Activated naive CD4-positive, alpha-beta T cell treated with Interleukin-2 at 50 U/mL for 16 hours (primary cell): ENCODE results near the gene IGFBP6.

Source experiments
- DNase-seq: peaks from one replicate; pipeline ENCODE4 v3.0.0-alpha.2; 2020

IGFBP6 gene

DNA sequence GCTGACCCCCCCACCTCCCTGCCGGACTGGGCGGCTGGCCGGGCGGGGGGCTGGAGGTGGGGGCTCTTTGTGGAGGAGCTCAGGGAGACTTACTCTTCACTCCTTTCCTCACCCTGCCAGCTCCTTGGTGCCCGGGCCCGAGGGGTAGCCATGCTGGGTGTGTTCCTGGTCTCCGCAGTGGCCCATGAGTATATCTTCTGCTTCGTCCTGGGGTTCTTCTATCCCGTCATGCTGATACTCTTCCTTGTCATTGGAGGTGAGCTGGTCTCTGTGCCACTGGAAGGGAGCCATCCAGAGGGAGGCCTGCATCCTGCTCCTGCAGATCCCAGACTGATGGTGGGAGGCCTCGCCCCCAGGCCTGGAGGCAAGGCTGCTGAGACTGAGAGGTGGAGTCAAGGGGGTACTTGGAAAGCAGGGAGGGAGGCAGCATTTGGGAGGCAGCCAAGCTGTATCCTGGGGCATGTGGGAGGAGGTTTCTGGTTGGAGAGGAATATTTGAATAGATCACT lies 25.5 kb downstream of the IGFBP6 start:
- DNase-seq: no peak

DNA sequence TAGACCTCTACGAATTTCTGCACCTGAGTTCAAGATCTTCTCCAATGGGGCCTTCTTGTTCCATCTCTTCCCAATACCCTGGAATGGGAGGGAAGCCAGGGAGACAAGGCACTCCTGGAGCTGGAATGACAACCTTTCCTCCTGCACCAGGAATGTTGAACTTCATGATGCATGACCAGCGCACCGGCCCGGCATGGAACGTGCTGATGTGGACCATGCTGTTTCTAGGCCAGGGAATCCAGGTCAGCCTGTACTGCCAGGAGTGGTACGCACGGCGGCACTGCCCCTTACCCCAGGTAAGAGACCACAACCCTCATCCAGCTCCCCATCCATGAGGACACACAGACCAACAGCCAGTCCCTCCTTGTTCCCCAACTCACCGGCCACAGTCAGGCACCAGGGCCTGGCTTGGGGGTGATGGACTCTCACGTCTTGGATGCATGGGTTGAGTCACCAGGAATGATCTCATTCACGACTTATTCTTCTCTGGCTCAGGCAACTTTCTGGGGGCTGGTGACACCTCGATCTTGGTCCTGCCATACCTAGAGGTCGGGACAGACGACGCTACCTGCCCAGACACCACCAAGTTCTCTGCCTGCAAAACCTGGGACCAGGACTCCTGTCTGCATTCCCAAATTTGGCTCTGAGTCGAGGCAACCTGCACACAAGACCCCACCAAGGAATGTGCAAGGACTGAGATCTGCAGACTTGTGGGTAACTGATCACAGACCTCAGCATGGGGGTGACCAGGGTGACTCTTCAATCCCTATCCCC lies 26.3 kb downstream of the IGFBP6 start:
- DNase-seq: no peak

DNA sequence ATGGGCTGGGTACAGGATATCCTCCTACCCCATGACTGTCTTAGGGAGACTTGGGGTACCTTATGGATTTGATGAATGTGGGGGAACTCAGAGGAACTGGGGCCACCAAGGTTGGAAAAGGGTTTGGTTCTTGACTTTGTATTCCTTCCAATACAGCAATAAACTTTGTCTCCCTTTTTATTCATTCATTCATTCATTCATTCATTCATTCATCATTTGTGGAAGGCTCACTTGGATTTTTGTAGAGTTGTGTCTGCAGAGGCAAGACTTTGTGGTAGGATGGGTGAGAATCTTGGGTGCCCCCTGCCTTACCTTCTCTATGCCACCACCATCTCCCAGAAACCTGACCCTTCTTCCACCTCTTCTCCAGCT lies 26.9 kb downstream of the IGFBP6 start:
- DNase-seq: no peak

DNA sequence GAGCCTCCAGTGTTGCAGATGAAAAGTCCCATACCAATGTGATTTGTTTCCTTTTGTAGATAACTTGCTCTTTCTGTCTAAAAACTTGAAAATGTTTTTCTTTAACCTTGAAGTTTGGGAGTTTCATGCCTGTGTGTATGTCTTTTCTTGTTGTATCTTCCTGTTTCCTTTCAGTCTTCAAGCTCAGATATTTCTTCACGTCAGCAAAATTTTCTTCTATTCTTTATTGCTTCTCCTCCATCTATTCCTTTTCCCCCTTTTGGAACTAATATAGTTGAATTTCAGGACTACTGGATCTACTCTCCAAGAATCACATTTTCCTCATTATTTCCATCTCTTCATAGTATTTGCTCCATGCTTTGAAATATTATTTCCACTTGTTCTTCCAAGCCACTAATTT lies 29.7 kb downstream of the IGFBP6 start:
- no peak for DNase-seq

DNA sequence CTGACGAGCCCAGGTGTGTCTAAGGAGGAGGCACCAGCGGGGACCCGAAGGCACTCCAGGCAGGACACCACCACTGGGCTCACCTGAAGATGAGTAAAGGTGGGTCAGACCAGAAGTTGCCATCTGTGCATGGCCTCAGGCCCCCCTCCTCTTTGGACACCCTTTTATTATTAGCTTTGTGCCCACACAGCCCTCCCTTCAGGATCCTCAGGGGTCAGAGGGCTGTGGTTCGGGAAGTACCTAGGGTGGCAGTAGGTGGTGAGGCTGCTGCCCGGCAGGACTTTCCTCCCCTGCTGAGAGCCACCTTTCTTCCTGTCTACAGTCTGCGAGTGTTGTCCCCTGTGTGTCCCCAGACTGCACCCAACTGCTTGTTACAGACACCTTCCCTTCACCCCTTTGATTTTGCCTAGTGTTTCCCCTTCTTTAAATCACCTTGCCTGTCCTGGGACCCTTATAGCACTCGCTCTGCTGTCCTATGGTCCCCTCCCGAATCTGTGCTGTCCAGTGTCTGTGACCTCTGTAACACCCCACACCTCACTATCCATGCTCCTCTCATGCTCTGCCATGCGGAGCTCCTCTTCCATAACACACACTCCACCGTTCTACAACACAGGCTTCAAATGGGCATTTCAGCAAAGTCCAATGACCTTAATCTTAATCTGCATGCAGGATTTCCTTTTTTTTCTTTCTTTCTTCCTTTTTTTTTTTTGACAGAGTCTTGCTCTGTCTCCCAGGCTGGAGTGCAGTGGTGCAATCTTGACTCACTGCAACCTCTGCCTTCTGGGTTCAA lies 31.5 kb downstream of the IGFBP6 start:
- DNase-seq: no peak

DNA sequence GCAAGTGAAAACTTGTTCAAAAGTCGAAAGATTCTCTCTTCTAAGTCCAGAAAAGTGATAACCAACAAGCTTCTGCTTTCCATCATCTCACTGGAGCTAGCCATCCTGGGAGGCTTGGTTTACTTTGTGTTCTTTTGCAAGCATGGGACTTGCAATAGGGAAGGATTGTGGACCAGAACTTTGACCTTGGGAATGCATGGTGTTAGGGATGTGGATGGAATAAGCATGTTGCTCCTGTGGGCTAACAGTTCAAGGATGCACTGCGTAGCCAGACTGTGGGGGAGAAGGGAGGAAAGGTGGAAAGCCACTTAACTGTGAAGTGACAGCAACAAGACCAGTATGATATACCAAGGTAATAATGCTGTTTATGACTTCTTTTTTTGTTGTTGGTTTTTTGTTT lies 34.4 kb downstream of the IGFBP6 start:
- no peak for DNase-seq

DNA sequence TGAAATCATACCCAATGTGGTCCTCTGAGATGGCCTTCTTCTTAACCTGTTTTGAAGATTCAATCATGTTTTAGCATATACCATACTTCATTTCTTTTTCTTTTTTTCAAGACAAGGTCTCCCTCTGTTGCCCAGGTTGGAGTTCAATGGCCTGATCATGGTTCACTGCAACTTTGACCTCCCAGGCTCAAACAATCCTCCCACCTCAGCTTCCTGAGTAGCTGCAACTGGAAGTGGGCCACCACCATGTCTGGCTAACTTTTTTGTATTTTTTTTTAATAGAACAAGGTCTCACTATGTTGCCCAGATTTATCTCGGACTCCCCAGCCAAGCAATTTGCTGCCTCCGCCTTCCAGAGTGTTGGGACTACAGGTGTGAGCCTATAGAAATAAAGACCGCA lies 36.3 kb downstream of the IGFBP6 start:
- no peak for DNase-seq

DNA sequence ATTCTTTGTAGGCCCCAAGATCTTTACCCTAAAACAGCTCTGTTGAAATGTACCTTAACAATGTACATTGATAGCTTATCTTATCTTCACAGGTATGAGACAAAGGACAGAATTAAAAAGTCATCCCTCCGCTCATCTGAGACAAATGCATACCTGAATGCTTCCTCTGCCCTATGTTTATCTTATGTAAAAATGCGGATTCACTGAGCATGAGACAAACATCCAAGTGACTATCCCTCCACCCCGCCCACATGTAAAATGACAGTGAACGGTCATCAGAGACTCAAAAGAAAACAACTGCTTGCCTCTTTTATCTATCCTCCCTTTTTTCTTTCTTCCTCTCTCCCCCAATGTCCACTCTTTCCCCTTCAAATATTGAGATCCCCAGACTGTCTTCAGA lies 45.9 kb downstream of the IGFBP6 start:
- DNase-seq: no peak

DNA sequence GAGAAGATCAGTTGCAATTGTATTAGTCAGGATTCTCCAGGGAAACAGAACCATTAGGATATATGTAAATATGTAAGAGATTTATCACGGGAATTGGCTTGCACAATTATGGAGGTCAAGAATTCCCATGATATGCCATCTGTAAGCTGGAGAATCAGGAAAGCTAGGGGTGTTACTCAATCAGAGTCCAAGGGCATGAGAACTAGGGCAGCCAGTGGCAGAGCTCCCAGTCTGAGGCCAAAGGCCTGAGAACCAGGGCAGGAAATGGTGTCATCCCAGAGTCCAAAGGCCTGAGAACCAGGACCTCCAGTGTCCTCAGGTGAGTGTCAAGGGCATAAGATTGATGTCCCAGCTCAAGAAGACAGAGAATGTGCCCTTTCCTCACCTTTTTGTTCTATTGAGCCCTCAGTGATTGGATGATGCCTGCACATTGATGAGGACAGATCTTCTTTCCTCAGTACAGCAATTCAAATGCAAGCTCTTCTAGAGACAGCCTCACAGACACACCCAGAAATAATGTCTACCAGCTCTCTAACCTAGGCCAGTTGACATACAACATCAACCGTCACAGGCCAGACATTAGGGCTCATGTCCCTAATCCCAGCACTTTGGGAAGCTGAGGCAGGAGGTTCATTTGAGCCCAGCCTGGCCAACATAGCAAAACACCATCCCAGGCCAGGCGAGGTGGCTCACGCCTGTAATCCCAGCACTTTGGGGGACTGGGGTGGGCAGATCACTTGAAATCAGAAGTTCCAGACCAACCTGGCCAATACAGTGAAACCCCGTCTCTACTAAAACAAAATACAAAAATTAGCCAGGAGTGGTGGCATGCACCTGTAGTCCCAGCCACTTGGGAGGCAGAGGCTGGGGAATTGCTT lies 48.2 kb downstream of the IGFBP6 start:
- no peak for DNase-seq

DNA sequence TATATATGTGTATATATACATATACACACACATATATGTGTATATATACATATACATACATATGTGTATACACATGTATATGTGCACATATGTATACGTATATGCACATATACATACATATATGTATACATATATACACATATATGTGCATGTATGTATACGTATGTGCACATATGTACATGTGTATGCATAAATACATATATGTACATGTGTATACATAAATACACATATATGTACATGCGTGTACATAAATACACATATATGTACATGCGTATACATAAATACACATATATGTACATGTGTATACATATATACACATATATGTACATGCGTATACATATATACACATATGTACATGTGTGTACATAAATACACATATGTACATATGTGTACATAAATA lies 49.7 kb downstream of the IGFBP6 start:
- no peak for DNase-seq

DNA sequence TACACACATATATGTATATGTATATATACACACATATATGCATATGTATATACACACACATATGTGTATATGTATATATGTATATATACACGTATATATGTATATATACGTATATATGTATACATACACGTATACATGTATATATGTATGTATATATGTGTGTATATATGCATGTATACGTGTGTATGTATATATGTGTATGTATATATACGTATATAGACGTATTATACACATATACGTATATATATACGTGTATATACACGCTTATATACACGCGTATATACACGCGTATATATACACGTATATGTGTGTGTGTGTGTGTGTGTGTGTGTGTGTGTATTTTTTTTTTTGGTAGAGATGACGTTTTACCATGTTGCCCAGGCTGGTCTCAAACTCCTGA lies 50.2 kb downstream of the IGFBP6 start:
- DNase-seq: no peak

DNA sequence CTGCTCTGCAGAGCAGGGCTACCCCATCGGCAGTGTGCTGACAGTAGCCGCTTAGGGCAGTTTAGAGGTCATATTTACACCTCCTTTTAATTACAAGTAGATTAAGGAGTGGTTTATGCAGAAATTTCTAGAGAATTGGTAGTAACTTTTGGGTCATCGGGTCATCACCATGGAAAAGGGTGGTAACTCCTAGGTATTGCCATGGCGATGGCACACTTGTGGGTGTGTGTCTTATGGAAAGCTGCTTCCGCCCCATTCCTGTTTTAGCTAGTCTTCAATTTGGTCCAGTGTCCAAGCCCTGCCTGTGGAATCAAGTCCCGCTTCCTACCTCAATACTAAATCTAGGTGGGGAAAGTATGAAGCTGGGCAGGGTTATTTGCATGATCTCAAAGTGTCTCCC lies 53.6 kb downstream of the IGFBP6 start:
- no peak for DNase-seq
